Fibroblast of lung (primary cell): ENCODE data around the gene CHRNA3.

Experiments
- CTCF ChIP-seq, 2 donors: IDR thresholded peaks in 1 of 2; conservative IDR thresholded peaks in 1 of 2; 1 replicate in 1 of 2; 2 replicates in 1 of 2; pipeline ENCODE4 v1.5.1; 2011 to 2012; ENCODE audit warnings: low read length in 2 of 2, control low read depth in 1 of 2, inconsistent platforms in 1 of 2, low read depth in 1 of 2, mild to moderate bottlenecking in 1 of 2
- EZH2 ChIP-seq: IDR thresholded peaks from 2 replicates; pipeline ENCODE4 v1.5.1; 2012; ENCODE audit warnings: low read length, control low read depth, mild to moderate bottlenecking; ENCODE audit errors: missing control alignments

- TF ChIP-seq CTCF (conservative IDR thresholded peaks at IDR 0.05 in 1 of 2, IDR thresholded peaks at IDR 0.05 in 1 of 2; ENCODE audit: low read depth in 1 of 2, low read length in 2 of 2) = no peak
- no peak for TF ChIP-seq EZH2
Measured at GRCh38 chr15:78561490-78561889, 59.3 kb downstream of the CHRNA3 start.
